CD4-positive, CD25-positive, alpha-beta regulatory T cell (primary cell): ENCODE results near the gene CCT5. TPM values are rescaled to one million over a fixed set of nuclear protein-coding genes. Genes with fewer than 3 reads are reported as not detected.

ENCODE experiments used
- ATAC-seq, 2 donors: fragments of 150-1000 bp; cut with Tn5 transposase; one replicate each; pipeline ENCODE4 v1.10.0; 2021; ENCODE audit warnings: low read depth in 2 of 2, moderate number of reproducible peaks in 2 of 2, moderate library complexity in 1 of 2
- DNase-seq, 3 donors: peaks; one replicate each; pipeline versions ENCODE4 v3.0.0 to v3.0.0-alpha.2; 2012 to 2022; ENCODE audit warnings: mixed read lengths in 1 of 3
- H3K27ac ChIP-seq: one replicate; pipeline ENCODE4 v1.7.0; 2013; ENCODE audit warnings: mild to moderate bottlenecking, low read length; ENCODE audit not compliant: insufficient read depth, poor library complexity, severe bottlenecking
- H3K27me3 ChIP-seq: one replicate; pipeline ENCODE4 v1.7.0; 2013; ENCODE audit warnings: low read length; ENCODE audit not compliant: control insufficient read depth, insufficient read depth
- H3K36me3 ChIP-seq: one replicate; pipeline ENCODE4 v1.7.0; 2013; ENCODE audit warnings: mild to moderate bottlenecking, low read length, moderate library complexity; ENCODE audit not compliant: control insufficient read depth, insufficient read depth
- H3K4me1 ChIP-seq: 2 replicates; pipeline ENCODE4 v1.7.0; 2013; ENCODE audit warnings: mild to moderate bottlenecking, low read length; ENCODE audit not compliant: insufficient read depth, control insufficient read depth, poor library complexity, severe bottlenecking
- H3K4me3 ChIP-seq: one replicate; pipeline ENCODE4 v1.7.0; 2013; ENCODE audit warnings: low read depth, mild to moderate bottlenecking, low read length, moderate library complexity
- H3K9me3 ChIP-seq, 2 experiments: 1 replicate in 1 of 2; 2 replicates in 1 of 2; pipeline ENCODE4 v1.7.0; 2013; ENCODE audit warnings: low read length in 2 of 2, mild to moderate bottlenecking in 1 of 2, moderate library complexity in 1 of 2; ENCODE audit not compliant: control insufficient read depth in 2 of 2
- H3K27ac Mint-ChIP-seq, 3 donors: one replicate each; pipeline ENCODE4 v1.8.0; 2020 to 2022; ENCODE audit warnings: mild to moderate bottlenecking in 3 of 3, mixed read lengths in 3 of 3, moderate library complexity in 2 of 3
- H3K27me3 Mint-ChIP-seq: one replicate; pipeline ENCODE4 v1.8.0; 2022; ENCODE audit warnings: mild to moderate bottlenecking, mixed read lengths
- H3K36me3 Mint-ChIP-seq: one replicate; pipeline ENCODE4 v1.8.0; 2020; ENCODE audit warnings: mixed read lengths
- H3K4me1 Mint-ChIP-seq, 4 donors: one replicate each; pipeline ENCODE4 v1.8.0; 2020 to 2022; ENCODE audit warnings: mixed read lengths in 4 of 4, mild to moderate bottlenecking in 1 of 4
- H3K4me3 Mint-ChIP-seq, 4 donors: one replicate each; pipeline ENCODE4 v1.8.0; 2020 to 2022; ENCODE audit warnings: mild to moderate bottlenecking in 4 of 4, mixed read lengths in 4 of 4, moderate library complexity in 3 of 4
- H3K9me3 Mint-ChIP-seq, 7 donors: one replicate each; pipeline ENCODE4 v1.8.0; 2020 to 2022; ENCODE audit warnings: mixed read lengths in 7 of 7, mild to moderate bottlenecking in 3 of 7, moderate library complexity in 2 of 7
- polyA plus RNA-seq, 4 donors: library from polyadenylated mRNA; unstranded; fragments of 300-500 nt; fragmentation: Illumina TruSeq; gene quantifications; one replicate each; pipeline ENCODE4 v1.2.3, GENCODE V29; 2021
- total RNA-seq: library from RNA; stranded (reverse); gene quantifications from one replicate; pipeline ENCODE4 v1.2.3, GENCODE V29; 2022

The CCT5 gene
- total and polyA plus RNA-seq, 5 donors from 2014 or later = 65.1 to 212 (median 204) TPM

DNA sequence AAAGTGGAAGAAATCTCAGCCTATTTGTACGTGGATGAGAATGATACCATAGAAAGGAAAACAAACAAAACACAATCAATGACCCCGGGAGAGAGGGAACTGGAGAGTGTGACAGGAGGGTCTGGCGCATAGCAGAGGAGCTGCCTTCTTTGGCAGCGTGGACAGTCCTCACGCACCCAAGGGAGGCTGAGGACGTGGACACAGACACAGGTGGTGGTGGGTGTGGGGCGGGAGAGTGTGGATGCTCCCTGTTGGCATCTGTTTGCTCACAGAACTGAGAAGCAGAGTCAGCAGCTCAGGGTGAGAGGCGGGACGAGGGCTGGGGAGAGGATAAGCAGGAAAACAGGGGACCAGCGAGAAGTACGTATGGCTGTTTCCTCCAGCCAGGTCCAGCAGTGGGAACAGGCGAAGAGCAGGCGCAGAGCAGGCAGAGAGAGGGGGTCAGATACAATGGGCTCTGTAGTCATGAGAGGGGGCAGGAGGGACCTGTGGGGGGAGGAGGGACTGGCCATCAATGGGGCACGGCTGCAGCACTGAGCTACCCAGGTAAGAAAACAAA, 47.6 kb downstream of the CCT5 start:
- peaks cover 0 to under 1% (median 0%) of the 10 kb centered on the region in 4 donors for H3K4me1 Mint-ChIP-seq
- no peaks in the 10 kb centered on the region for H3K36me3 ChIP-seq
- H3K9me3 Mint-ChIP-seq = peaks cover 0 to 9% (median 0%) of the 10 kb centered on the region in 7 donors
- H3K27ac Mint-ChIP-seq = no peak overlapping the region
- H3K4me3 Mint-ChIP-seq = no peak overlapping the region
- peaks cover 4% of the 10 kb centered on the region for H3K27me3 ChIP-seq
- no peaks in the 10 kb centered on the region for H3K36me3 Mint-ChIP-seq
- no peak overlapping the region for H3K4me3 ChIP-seq
- H3K4me1 ChIP-seq = no peaks in the 10 kb centered on the region
- DNase-seq (no peak), ATAC-seq (no peak)
- H3K9me3 ChIP-seq = no peaks in the 10 kb centered on the region
- H3K27me3 Mint-ChIP-seq = peaks cover 22% of the 10 kb centered on the region
- H3K27ac ChIP-seq = no peak overlapping the region

DNA sequence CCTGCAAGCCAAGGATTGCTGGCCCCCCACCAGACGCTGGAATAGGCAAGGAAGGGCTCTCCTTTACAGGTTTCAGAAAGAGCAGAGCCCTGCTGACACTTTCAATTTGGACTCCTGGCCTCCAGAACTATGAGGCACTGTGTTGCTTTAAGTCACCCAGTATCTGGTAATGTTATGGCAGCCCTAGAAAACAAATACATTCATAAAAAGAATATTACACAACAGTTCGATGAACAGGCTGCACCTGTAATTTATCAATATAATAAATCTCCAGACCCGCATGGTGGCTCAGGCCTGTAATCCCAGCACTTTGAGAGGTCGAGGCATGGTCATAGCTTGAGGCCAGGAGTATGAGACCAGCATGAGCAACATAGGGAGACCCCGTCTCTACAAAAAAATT, 50.2 kb downstream of the CCT5 start:
- Mint-ChIP-seq H3K27ac (no peak overlapping the region), H3K9me3 (peaks cover 0 to 2% (median 0%) of the 10 kb centered on the region in 7 donors), H3K36me3 (no peaks in the 10 kb centered on the region), H3K27me3 (peaks cover 32% of the 10 kb centered on the region), H3K4me1 (peaks cover 0 to 6% (median 0%) of the 10 kb centered on the region in 4 donors), H3K4me3 (no peak overlapping the region)
- ATAC-seq (no peak), DNase-seq (no peak)
- H3K4me1 ChIP-seq = no peaks in the 10 kb centered on the region
- no peaks in the 10 kb centered on the region for H3K9me3 ChIP-seq
- H3K4me3 ChIP-seq = no peak overlapping the region
- H3K27me3 ChIP-seq = peaks cover 4% of the 10 kb centered on the region
- no peak overlapping the region for H3K27ac ChIP-seq
- no peaks in the 10 kb centered on the region for H3K36me3 ChIP-seq

DNA sequence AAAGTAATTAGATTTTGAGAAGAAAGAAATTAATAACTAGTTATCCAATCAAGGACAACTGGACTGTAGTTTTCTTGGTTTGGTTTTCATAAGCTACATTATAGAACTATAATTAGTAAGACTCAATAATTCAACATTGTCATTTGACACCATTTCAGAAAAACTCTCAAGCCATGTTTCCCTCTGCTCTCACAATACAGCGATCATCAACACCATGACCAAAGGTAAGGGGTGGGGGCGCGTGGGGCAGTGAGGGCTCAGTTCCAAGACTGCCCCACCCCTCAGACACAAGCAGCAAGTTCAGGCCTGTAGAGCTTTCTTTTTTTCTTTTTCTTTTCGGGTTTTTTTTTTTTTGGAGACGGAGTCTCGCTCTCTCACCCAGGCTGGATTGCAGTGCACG, 51.2 kb downstream of the CCT5 start:
- Histone ChIP-seq H3K9me3 (no peaks in the 10 kb centered on the region), H3K27ac (no peak overlapping the region), H3K27me3 (peaks cover 4% of the 10 kb centered on the region), H3K4me3 (no peak overlapping the region), H3K36me3 (no peaks in the 10 kb centered on the region), H3K4me1 (no peaks in the 10 kb centered on the region)
- Mint-ChIP-seq H3K4me3 (no peak overlapping the region), H3K27ac (no peak overlapping the region), H3K27me3 (peaks cover 40% of the 10 kb centered on the region), H3K9me3 (peaks cover 0 to 2% (median 0%) of the 10 kb centered on the region in 7 donors), H3K4me1 (peaks cover 0 to 6% (median 0%) of the 10 kb centered on the region in 4 donors), H3K36me3 (no peaks in the 10 kb centered on the region)
- no peak for ATAC-seq
- DNase-seq = no peak

DNA sequence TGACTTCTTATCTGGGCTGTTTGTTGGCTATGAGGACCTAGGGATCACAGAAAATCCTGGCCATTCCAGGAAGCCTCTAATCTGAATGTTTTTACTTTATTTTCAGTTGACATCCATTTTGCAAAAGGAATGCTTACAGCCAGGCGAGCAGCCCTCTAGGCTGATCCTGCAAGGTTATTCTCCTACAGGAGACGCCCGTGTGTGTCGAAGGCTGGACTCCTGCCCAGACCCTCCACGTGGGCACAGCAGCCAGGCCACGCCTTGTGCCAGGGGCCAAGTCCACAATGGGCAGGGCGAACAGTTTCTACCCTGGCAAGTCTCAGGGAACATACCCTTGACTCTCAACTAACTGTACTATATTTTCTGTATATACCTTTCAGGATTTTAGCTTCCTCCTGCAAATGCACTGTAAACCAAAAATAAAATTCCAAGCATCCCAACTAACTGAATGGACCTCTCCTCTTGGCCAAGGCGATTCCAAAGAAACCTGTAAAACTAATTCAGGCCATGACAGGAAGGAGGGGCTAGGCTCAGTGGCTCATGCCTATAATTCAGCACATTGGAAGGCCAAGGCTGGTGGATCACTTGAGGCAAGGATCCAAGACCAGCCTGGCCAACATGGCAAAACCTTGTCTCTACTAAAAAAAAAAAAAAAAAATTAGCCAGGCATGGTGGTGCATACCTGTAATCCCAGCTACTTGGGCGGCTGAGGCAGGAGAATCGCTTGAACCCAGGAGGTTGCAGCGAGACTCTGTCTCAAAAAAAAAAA, 51.9 kb downstream of the CCT5 start:
- no peaks in the 10 kb centered on the region for H3K4me1 ChIP-seq
- no peaks in the 10 kb centered on the region for H3K36me3 Mint-ChIP-seq
- DNase-seq (no peak), ATAC-seq (no peak)
- peaks cover 0 to 7% (median 1%) of the 10 kb centered on the region in 4 donors for H3K4me1 Mint-ChIP-seq
- peaks cover 48% of the 10 kb centered on the region for H3K27me3 Mint-ChIP-seq
- H3K27ac ChIP-seq = no peak overlapping the region
- H3K9me3 ChIP-seq = no peaks in the 10 kb centered on the region
- H3K9me3 Mint-ChIP-seq = peaks cover 0 to 6% (median 0%) of the 10 kb centered on the region in 7 donors
- no peak overlapping the region for H3K27ac Mint-ChIP-seq
- H3K4me3 Mint-ChIP-seq = no peak overlapping the region
- H3K36me3 ChIP-seq = no peaks in the 10 kb centered on the region
- peaks cover 7% of the 10 kb centered on the region for H3K27me3 ChIP-seq
- no peak overlapping the region for H3K4me3 ChIP-seq

DNA sequence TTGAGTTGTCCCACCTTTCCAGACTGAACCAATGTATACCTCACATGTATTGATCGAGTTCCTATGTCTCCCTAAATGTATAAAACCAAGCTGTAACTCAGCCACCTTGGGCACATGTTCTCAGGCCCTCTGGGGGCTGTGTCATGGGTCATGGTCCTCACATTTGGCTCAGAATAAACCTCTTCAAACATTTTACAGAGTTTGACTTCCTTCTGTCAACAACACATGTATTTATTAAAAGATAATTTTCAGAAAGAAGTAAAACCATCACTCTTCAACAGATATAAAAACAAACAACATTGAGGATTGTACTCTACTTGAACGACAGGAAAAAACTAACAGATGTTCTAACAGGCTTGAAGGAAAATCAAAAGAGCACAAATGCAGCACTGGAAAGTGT, 53.1 kb downstream of the CCT5 start:
- DNase-seq (no peak), ATAC-seq (no peak)
- peaks cover 0 to 13% (median 4%) of the 10 kb centered on the region in 4 donors for H3K4me1 Mint-ChIP-seq
- Histone ChIP-seq H3K27ac (no peak overlapping the region), H3K4me3 (no peak overlapping the region), H3K27me3 (peaks cover 9% of the 10 kb centered on the region), H3K4me1 (peaks cover 7% of the 10 kb centered on the region), H3K9me3 (no peaks in the 10 kb centered on the region), H3K36me3 (no peaks in the 10 kb centered on the region)
- H3K27ac Mint-ChIP-seq = no peak overlapping the region
- H3K27me3 Mint-ChIP-seq = peaks cover 48% of the 10 kb centered on the region
- H3K36me3 Mint-ChIP-seq = no peaks in the 10 kb centered on the region
- no peak overlapping the region for H3K4me3 Mint-ChIP-seq
- H3K9me3 Mint-ChIP-seq = peaks cover 0 to 6% (median 0%) of the 10 kb centered on the region in 7 donors

DNA sequence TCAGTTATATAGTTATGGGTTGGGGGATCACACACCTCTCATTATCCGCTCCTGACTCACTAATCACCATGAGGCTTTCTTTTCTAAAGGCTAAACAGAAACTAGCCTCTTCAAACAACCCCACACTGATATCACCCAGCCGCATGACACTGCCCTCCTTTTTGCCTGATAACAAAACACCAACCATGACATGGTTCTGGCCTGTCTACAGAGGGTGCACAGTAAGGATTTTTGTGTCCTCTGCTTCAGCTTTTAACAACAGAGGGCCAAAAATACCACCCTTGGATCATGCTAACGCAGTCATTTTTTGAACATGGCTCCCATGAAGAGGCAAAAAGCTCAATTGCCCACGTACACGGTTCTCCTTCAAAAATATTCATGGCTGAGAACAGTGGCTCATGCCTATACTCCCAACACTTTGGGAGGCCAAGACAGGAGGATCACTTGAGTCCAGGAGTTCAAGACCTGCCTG, 53.7 kb downstream of the CCT5 start:
- H3K36me3 ChIP-seq = no peaks in the 10 kb centered on the region
- H3K27ac Mint-ChIP-seq = no peak overlapping the region
- ATAC-seq = no peak
- no peaks in the 10 kb centered on the region for H3K36me3 Mint-ChIP-seq
- H3K27ac ChIP-seq = no peak overlapping the region
- peaks cover 0 to 13% (median 4%) of the 10 kb centered on the region in 4 donors for H3K4me1 Mint-ChIP-seq
- H3K4me1 ChIP-seq = peaks cover 7% of the 10 kb centered on the region
- H3K4me3 Mint-ChIP-seq = no peak overlapping the region
- H3K9me3 ChIP-seq = no peaks in the 10 kb centered on the region
- H3K9me3 Mint-ChIP-seq = peaks cover 0 to 6% (median 0%) of the 10 kb centered on the region in 7 donors
- peaks cover 9% of the 10 kb centered on the region for H3K27me3 ChIP-seq
- DNase-seq = no peak
- no peak overlapping the region for H3K4me3 ChIP-seq
- peaks cover 50% of the 10 kb centered on the region for H3K27me3 Mint-ChIP-seq

DNA sequence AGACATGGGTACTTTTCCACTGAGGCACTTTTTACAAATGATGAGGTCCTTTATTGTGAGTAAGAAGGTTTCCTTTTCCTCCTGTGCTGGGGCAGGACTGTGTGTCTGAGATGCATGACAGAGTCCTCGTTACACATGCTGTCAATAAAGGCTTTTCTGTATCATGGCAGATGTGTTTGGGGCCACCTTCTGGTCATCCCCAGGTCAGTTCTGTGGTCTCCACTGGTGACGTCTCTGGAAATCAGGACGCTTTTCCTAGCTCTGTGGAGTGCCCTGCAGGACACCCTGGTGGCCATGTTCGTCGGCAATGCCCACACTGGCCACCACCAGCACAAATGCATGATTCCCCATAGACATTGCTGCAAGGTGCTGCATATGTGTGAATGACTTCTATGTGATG, 54.9 kb downstream of the CCT5 start:
- Histone ChIP-seq H3K36me3 (no peaks in the 10 kb centered on the region), H3K4me3 (no peak overlapping the region), H3K4me1 (peaks cover 7% of the 10 kb centered on the region), H3K27ac (no peak overlapping the region), H3K9me3 (no peaks in the 10 kb centered on the region), H3K27me3 (peaks cover 8% of the 10 kb centered on the region)
- H3K4me3 Mint-ChIP-seq = no peak overlapping the region
- peaks cover 0 to 5% (median 0%) of the 10 kb centered on the region in 7 donors for H3K9me3 Mint-ChIP-seq
- DNase-seq (no peak), ATAC-seq (no peak)
- no peaks in the 10 kb centered on the region for H3K36me3 Mint-ChIP-seq
- peaks cover 0 to 13% (median 4%) of the 10 kb centered on the region in 4 donors for H3K4me1 Mint-ChIP-seq
- no peak overlapping the region for H3K27ac Mint-ChIP-seq
- peaks cover 57% of the 10 kb centered on the region for H3K27me3 Mint-ChIP-seq
